Calu3 (cell line): ENCODE data around the gene SLC9A2. TPM values are rescaled to one million over a fixed set of nuclear protein-coding genes. Genes with fewer than 3 reads are reported as not detected.

Experiments
- BruUV-seq: library from RNA; stranded (reverse); fragments of 400-500 nt; replicated peaks from 2 replicates; lab custom pipeline; 2021; lab: Mats Ljungman, UMichigan
- CTCF ChIA-PET: fragments of 300-600 bp; sonication (Branson Sonifier 250); formaldehyde crosslinking; loops from one replicate; lab custom pipeline; 2022; ENCODE audit warnings: antibody characterized with exemption; lab: Charles Lee
- DNase-seq: peaks from one replicate; pipeline ENCODE4 v3.0.0; 2022
- H3K27ac Mint-ChIP-seq: one replicate; pipeline ENCODE4 v1.8.0; 2022; ENCODE audit warnings: mixed read lengths; ENCODE audit not compliant: unreplicated experiment
- H3K27me3 Mint-ChIP-seq: one replicate; pipeline ENCODE4 v1.8.0; 2022; ENCODE audit warnings: mixed read lengths; ENCODE audit not compliant: unreplicated experiment
- H3K36me3 Mint-ChIP-seq: one replicate; pipeline ENCODE4 v1.8.0; 2022; ENCODE audit warnings: mild to moderate bottlenecking, moderate library complexity, mixed read lengths; ENCODE audit not compliant: insufficient read depth, unreplicated experiment
- H3K4me1 Mint-ChIP-seq: one replicate; pipeline ENCODE4 v1.8.0; 2022; ENCODE audit warnings: mild to moderate bottlenecking, low read depth, mixed read lengths; ENCODE audit not compliant: unreplicated experiment
- H3K4me3 Mint-ChIP-seq: one replicate; pipeline ENCODE4 v1.8.0; 2022; ENCODE audit warnings: mild to moderate bottlenecking, low read depth, moderate library complexity, mixed read lengths; ENCODE audit not compliant: unreplicated experiment
- H3K9me3 Mint-ChIP-seq: one replicate; pipeline ENCODE4 v1.8.0; 2022; ENCODE audit warnings: low read depth, mixed read lengths; ENCODE audit not compliant: unreplicated experiment
- intact Hi-C: fragments of 100-400 bp; cut with micrococcal nuclease; formaldehyde crosslinking; loops from one replicate; pipeline ENCODE4 v1.10.0; 2022; ENCODE audit not compliant: unreplicated experiment
- total RNA-seq: library from RNA; stranded (reverse); gene quantifications from 2 replicates; pipeline ENCODE4 v1.2.3, GENCODE V29; 2022
- TF ChIP-seq, protein P1 (sequence below): fragments of 200-600 bp; IDR thresholded peaks from one replicate; pipeline ENCODE4 v1.8.0; 2022; ENCODE audit warnings: antibody characterized with exemption; ENCODE audit not compliant: unreplicated experiment

The SLC9A2 gene
- total RNA-seq, 1 experiment from 2014 or later = 5.7 TPM

DNA sequence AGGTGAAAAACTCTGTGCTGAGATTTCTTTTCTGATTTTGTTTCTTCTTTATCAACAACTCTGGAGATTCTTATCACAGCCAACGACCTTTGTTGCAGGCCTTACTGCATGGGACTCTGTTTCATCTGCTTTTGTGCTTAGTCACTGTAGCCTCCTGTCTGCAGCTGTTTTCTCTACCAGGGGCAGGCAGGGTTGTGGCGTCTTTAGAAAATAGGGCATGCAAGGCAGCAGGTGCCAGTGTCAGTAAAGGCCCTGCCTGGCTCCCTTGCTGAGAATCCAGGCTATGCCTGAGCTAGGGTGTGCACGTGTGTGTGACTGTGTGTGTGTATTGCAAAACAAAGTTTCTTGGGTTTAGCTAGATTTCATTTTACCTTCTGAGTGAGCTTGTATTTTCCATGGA is 14.6 kb upstream of the SLC9A2 start:
- intact Hi-C loops = no loop called here
- BruUV-seq = no TSS peak
- no peaks in the 10 kb centered on the region for H3K27me3 Mint-ChIP-seq
- H3K9me3 Mint-ChIP-seq = peaks cover 2% of the 10 kb centered on the region
- TF ChIP-seq, protein P1, sequence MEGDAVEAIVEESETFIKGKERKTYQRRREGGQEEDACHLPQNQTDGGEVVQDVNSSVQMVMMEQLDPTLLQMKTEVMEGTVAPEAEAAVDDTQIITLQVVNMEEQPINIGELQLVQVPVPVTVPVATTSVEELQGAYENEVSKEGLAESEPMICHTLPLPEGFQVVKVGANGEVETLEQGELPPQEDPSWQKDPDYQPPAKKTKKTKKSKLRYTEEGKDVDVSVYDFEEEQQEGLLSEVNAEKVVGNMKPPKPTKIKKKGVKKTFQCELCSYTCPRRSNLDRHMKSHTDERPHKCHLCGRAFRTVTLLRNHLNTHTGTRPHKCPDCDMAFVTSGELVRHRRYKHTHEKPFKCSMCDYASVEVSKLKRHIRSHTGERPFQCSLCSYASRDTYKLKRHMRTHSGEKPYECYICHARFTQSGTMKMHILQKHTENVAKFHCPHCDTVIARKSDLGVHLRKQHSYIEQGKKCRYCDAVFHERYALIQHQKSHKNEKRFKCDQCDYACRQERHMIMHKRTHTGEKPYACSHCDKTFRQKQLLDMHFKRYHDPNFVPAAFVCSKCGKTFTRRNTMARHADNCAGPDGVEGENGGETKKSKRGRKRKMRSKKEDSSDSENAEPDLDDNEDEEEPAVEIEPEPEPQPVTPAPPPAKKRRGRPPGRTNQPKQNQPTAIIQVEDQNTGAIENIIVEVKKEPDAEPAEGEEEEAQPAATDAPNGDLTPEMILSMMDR = no peak
- no peak for DNase-seq
- no peak overlapping the region for H3K4me3 Mint-ChIP-seq
- CTCF ChIA-PET = interaction anchor here (0.5 to 1.6 kb wide), 3 partner anchors 11 to 117 kb away, joined by 3 to 4 read pairs (median 3); no protein-coding TSS in a partner anchor
- H3K27ac Mint-ChIP-seq = no peak overlapping the region
- H3K4me1 Mint-ChIP-seq = no peaks in the 10 kb centered on the region
- no peaks in the 10 kb centered on the region for H3K36me3 Mint-ChIP-seq

DNA sequence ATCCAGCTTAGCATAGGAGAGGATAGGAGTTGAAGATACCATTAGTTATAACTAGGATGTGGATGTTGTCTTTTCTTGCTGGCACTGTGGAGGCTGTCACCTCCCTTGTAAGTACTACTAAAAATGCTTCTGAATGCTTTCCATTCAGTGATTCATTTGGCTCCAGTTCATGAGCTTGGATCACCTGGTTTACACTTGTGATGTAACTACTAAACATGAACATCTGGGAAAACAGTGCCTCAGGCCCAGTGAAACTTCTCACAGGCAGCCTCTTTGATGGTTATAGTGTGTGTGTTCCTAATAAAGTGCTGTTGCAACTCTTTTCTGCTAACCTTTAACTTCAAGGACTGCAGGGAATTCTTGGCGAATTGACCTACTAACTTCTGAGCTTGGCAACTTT is 13.0 kb upstream of the SLC9A2 start:
- Mint-ChIP-seq H3K27ac (no peak overlapping the region), H3K4me3 (no peak overlapping the region), H3K9me3 (peaks cover 2% of the 10 kb centered on the region), H3K4me1 (no peaks in the 10 kb centered on the region), H3K36me3 (no peaks in the 10 kb centered on the region), H3K27me3 (no peaks in the 10 kb centered on the region)
- intact Hi-C loops = no loop called here
- no peak for DNase-seq
- TF ChIP-seq, protein P1 = no peak
- BruUV-seq = no TSS peak
- CTCF ChIA-PET = interaction anchor here (0.6 to 1.0 kb wide), 2 partner anchors 16 to 118 kb away, joined by 3 to 4 read pairs; no protein-coding TSS in a partner anchor

- TF ChIP-seq, protein P1 = peak; percentile 85
- H3K36me3 Mint-ChIP-seq = peaks cover 21% of the 10 kb centered on the region
- H3K4me1 Mint-ChIP-seq = no peaks in the 10 kb centered on the region
- CTCF ChIA-PET = interaction anchor here (0.6 to 2.0 kb wide), 12 partner anchors 11 to 173 kb away, joined by 3 to 32 read pairs (median 4); partner anchors contain the start of gene SLC9A4
- BruUV-seq = no TSS peak
- no peaks in the 10 kb centered on the region for H3K27me3 Mint-ChIP-seq
- intact Hi-C loops = loop anchor here (1.0 kb wide), 1 partner anchor 143 kb away; the partner anchor contains the start of gene SLC9A4
- H3K9me3 Mint-ChIP-seq = no peaks in the 10 kb centered on the region
- DNase-seq = peak; percentile 55
- no peak overlapping the region for H3K4me3 Mint-ChIP-seq
- H3K27ac Mint-ChIP-seq = no peak overlapping the region
Measured at GRCh38 chr2:102615620-102616436, 3.5 kb upstream of the SLC9A2 start.

- peaks cover 21% of the 10 kb centered on the region for H3K36me3 Mint-ChIP-seq
- H3K4me3 Mint-ChIP-seq = peak overlapping the region; percentile 85
- TF ChIP-seq, protein P1 = no peak
- peak overlapping the region; percentile 41 for H3K27ac Mint-ChIP-seq
- CTCF ChIA-PET = interaction anchor here (0.6 kb wide), 1 partner anchor 84 kb away, joined by 3 read pairs; no protein-coding TSS in a partner anchor
- BruUV-seq = no TSS peak
- peaks cover 22% of the 10 kb centered on the region for H3K4me1 Mint-ChIP-seq
- no peaks in the 10 kb centered on the region for H3K9me3 Mint-ChIP-seq
- intact Hi-C loops = no loop called here
- H3K27me3 Mint-ChIP-seq = no peaks in the 10 kb centered on the region
- peak; percentile 50 for DNase-seq
Measured at GRCh38 chr2:102618452-102619413, 620 bp upstream of the SLC9A2 start.
